Prostate gland (tissue), 2 donors: Measurements from ENCODE around the gene PRLH. TPM values are rescaled to one million over a fixed set of nuclear protein-coding genes. Genes with fewer than 3 reads are reported as not detected.

ENCODE experiments used
- DNase-seq: peaks from one replicate; pipeline ENCODE4 v3.0.0-alpha.2; 2019; ENCODE audit warnings: low spot score
- H3K27ac ChIP-seq, 2 donors: fragments of 200-600 bp; sonication (generic); 2 replicates each; pipeline ENCODE4 v1.5.1; 2017 to 2019
- H3K27me3 ChIP-seq: fragments of 200-600 bp; sonication (generic); replicated peaks from 2 replicates; pipeline ENCODE4 v1.5.1; 2019; ENCODE audit not compliant: insufficient read depth
- H3K36me3 ChIP-seq, 2 donors: fragments of 200-600 bp; sonication (generic); 1 replicate in 1 of 2; 2 replicates in 1 of 2; pipeline versions ENCODE4 v1.5.1 to v1.8.1; 2017 to 2019
- H3K4me1 ChIP-seq: fragments of 200-600 bp; sonication (generic); replicated peaks from 2 replicates; pipeline ENCODE4 v1.5.1; 2019
- H3K4me3 ChIP-seq, 2 donors: fragments of 200-600 bp; sonication (generic); 2 replicates each; pipeline ENCODE4 v1.5.1; 2017 to 2019
- H3K9me3 ChIP-seq: fragments of 200-600 bp; sonication (generic); 2 replicates; pipeline ENCODE4 v1.5.1; 2017
- CTCF ChIP-seq, 4 experiments: fragments of 200-600 bp in 2 of 4; fragments of 450-650 bp in 2 of 4; sonication (generic) in 2 of 4; IDR thresholded peaks; 1 replicate in 3 of 4; 2 replicates in 1 of 4; pipeline ENCODE4 v1.5.1; 2016 to 2019; ENCODE audit warnings: antibody characterized with exemption in 4 of 4, mild to moderate bottlenecking in 2 of 4, moderate library complexity in 2 of 4
- POLR2A ChIP-seq: fragments of 450-650 bp; IDR thresholded peaks from one replicate; pipeline ENCODE4 v1.6.1; 2016; ENCODE audit warnings: antibody characterized with exemption, mild to moderate bottlenecking
- POLR2AphosphoS5 ChIP-seq: sonication (generic); formaldehyde crosslinking; IDR thresholded peaks from one replicate; pipeline ENCODE4 v1.6.1; 2017; ENCODE audit warnings: antibody characterized with exemption
- whole genome bisulfite sequencing: methylation state at CpG from one replicate; pipeline ENCODE4 v1.1.5; 2018; 5-methylcytosine and 5-hydroxymethylcytosine counted together
- intact Hi-C: fragments of 100-400 bp; cut with DNase I; formaldehyde crosslinking; loops from one replicate; pipeline ENCODE4 v1.14.2; 2022
- total RNA-seq, 2 donors: library from RNA; depleted of rRNA; stranded (reverse); fragments of >200 nt; gene quantifications; one replicate each; pipeline ENCODE4 v1.1.0, GENCODE V29; 2016

The PRLH gene
- total RNA-seq, 2 donors from 2014 or later: not detected

DNA sequence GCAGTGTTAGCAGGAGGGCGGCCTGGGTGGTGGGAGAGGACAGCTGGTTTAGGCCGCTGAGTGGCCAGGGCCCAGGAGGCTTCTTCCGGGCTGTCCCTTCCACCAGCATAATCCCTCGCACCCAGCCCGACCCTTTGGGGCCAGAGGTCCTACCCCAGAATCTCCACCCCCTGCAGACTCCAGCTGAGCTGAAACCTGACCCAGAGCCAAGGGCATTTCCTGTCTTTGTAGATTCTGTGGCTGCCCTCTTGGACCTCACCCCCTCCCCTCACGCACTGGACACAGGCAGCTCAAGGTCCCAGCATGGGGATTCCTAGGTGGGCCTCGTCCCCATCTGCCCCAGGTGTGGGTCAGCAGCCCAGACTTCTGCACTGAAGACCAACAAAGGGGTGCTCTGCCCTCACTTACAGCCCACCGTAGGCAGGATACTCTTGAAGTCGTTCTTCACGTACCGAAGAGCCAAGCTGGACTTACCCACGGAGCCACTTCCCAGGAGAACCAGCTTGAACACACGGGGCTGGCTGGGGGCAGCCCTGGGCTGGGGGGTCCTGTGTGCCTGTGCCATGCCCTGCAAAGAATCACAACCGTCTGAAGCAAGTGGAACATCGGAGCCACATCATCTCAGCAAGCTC is 19.3 kb downstream of the PRLH start:
- no peak overlapping the region for H3K4me3 ChIP-seq
- intact Hi-C loops: loop anchor here (2.0 kb wide), 1 partner anchor 159 kb away; no protein-coding TSS in a partner anchor
- DNase-seq: no peak
- no peaks in the 10 kb centered on the region for H3K9me3 ChIP-seq
- H3K27me3 ChIP-seq: no peaks in the 10 kb centered on the region
- H3K36me3 ChIP-seq: no peaks in the 10 kb centered on the region
- H3K4me1 ChIP-seq: peaks cover 9% of the 10 kb centered on the region
- WGBS: 86% methylated on average over 15 of the region's 15 CpGs
- TF ChIP-seq POLR2AphosphoS5 (no peak), POLR2A (no peak), CTCF (IDR thresholded peaks at IDR 0.05) (no peak)
- H3K27ac ChIP-seq: no peak overlapping the region

GRCh38 chr2:237588044-237588696 is 21.8 kb downstream of the PRLH start:
- Histone ChIP-seq H3K36me3 (no peaks in the 10 kb centered on the region), H3K27ac (no peak overlapping the region), H3K4me1 (no peaks in the 10 kb centered on the region), H3K27me3 (no peaks in the 10 kb centered on the region), H3K4me3 (no peak overlapping the region), H3K9me3 (no peaks in the 10 kb centered on the region)
- TF ChIP-seq CTCF (IDR thresholded peaks at IDR 0.05) (no peak), POLR2A (no peak), POLR2AphosphoS5 (no peak)
- 92% methylated on average over 9 of the region's 9 CpGs for WGBS
- intact Hi-C loops: no loop called here
- DNase-seq: no peak

DNA sequence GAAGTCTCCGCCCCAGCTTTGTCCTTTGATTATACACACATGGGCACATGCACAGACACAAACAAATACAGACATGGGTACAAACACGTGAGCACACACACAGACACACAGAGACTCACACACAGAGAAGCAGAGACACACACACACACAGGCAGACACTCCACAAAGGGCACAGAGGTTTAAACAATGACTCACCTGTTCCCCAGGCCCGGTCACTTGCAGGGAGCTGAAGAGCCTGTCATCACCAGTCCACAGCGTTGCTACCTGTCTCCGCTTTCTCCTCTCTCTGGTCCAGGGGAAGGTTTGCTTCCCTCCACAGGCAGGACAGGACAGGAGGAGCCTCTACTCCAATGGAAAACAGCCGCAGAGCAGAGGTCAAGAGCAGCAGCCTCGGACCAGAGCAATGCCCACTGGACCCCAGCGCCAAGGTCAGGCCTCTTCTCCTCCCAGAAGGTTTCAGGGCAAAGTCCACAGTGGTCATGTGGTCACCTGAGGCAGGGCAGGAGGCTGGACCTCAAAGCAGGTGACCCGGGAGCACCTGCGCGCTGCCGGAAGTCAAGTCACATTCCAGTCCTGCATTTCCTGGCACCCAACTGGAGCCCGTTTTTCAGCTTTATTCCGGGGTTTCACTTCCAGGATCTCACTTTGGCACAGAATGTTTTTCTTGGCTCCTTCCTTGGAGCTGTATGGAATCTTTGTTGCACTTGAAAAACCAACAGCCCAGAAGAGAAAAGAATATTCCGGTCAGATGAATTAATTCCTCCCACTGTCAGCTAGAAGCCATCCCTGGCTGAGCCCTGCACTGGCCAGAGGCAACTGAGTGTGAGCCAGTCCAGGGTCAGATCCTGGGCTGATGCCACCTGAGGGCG is 24.1 kb downstream of the PRLH start, which contains the start of gene RAB17:
TSS of gene RAB17 (minus strand) at position 463 of the 869 bp plus-strand sequence. CDS start 4,580 bp downstream, outside the sequence.
- intact Hi-C loops: no loop called here
- H3K4me3 ChIP-seq: peak within 1 kb of the TSS in 1 of 2 donors; percentile 9
- WGBS: 39% methylated on average over 16 of the region's 16 CpGs
- no peaks in the 10 kb centered on the region for H3K27me3 ChIP-seq
- peak; percentile 63 for DNase-seq
- H3K9me3 ChIP-seq: no peaks in the 10 kb centered on the region
- H3K36me3 ChIP-seq: no peaks in the 10 kb centered on the region
- TF ChIP-seq CTCF (IDR thresholded peaks at IDR 0.05) (no peak), POLR2AphosphoS5 (peak; percentile 57), POLR2A (no peak)
- no peaks in the 10 kb centered on the region for H3K4me1 ChIP-seq
- H3K27ac ChIP-seq: peak within 1 kb of the TSS; percentile 63 to 81

- intact Hi-C loops: no loop called here
- no peaks in the 10 kb centered on the region for H3K9me3 ChIP-seq
- TF ChIP-seq POLR2AphosphoS5 (no peak), CTCF (IDR thresholded peaks at IDR 0.05) (no peak), POLR2A (no peak)
- no peaks in the 10 kb centered on the region for H3K4me1 ChIP-seq
- H3K27ac ChIP-seq: peak overlapping the region; percentile 63 to 81
- no peak overlapping the region for H3K4me3 ChIP-seq
- H3K36me3 ChIP-seq: no peaks in the 10 kb centered on the region
- DNase-seq: no peak
- 74% methylated on average over 18 of the region's 19 CpGs for WGBS
- no peaks in the 10 kb centered on the region for H3K27me3 ChIP-seq
Measured at GRCh38 chr2:237591141-237591881, 24.9 kb downstream of the PRLH start.
